ENCODE measurements around the gene PLXNA4. TPM values are rescaled to one million over a fixed set of nuclear protein-coding genes. Genes with fewer than 3 reads are reported as not detected.
A peak's percentile ranks its signal among the peaks of the same experiment; 100 is the strongest.

Gene PLXNA4
- total RNA-seq, 1 donor from 2014 or later = 5.7 TPM

DNA sequence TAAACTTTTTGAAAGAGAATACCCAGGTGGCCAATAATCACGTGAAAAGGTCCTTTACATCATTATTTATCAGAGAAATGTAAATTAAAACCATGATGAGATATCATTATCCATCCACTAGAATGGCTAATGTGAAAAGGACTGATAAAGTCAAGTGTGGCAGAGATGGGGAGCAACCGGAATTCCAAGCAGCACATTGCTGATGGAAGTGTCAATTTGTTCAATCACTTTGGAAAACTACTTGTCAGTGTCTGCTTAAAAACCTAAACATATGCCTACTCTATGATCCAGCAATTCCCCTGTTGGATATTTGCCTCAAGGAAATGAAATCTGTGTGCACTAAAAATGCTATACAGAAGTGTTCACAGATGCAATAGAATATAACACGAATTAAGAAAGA lies 465.6 kb downstream of the PLXNA4 start:
- no peak for DNase-seq

DNA sequence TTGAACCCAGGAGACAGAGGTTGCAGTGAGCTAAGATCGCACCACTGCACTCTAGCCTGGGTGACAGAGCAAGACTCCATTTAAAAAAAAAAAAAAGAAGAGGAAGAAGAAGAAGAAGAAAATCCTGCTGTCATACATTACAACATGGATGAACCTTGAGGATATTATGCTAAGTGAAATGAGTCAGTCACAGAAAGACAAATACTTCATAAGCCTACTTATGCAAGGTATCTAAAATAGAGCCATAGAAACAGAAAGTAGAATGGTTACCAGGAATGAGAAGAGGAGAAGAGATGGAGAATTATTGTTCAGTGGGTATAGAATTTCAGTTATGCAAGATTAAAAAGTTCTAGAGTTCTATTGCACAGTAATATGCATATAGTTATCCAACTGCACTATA lies 466.5 kb downstream of the PLXNA4 start:
- DNase-seq = no peak

DNA sequence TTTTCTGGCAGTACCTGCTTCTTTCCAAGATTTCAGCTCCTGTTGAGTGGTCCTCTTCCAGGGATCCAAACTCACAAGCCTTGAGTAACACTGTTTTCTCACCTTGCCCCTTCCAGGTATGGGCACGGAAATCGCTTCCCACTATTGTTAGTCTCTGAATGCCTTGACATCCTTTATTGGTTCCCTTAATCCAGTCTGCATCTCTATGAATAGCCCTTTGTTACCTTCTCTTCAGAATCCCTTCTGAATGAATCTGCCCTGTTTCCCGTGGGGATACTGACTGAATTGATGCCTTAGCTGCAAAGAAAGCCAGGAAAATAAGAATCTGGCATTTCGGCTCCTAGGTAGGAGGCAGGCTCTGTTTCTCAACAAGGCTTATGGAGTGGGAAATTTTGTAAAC lies 467.7 kb downstream of the PLXNA4 start:
- no peak for DNase-seq

DNA sequence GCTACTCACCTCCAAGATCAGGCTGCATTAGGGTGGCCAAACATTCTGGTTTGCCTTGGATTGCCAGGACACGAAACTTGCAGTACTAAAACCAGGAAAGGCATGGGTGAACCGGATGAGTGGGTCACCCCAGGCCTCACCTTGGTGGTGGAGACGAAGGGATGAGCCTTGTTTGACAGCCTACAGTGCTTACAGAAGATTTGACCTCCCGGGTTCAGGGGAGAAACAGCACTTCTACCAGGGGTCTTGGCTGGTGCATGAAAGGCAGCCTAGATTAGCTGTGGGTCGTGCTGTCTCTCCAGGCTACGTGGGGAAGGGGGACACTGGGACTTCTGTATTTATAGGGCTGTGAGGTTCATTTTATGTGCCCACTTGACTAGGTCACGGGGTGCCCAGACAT lies 469.8 kb downstream of the PLXNA4 start:
- no peak for DNase-seq

DNA sequence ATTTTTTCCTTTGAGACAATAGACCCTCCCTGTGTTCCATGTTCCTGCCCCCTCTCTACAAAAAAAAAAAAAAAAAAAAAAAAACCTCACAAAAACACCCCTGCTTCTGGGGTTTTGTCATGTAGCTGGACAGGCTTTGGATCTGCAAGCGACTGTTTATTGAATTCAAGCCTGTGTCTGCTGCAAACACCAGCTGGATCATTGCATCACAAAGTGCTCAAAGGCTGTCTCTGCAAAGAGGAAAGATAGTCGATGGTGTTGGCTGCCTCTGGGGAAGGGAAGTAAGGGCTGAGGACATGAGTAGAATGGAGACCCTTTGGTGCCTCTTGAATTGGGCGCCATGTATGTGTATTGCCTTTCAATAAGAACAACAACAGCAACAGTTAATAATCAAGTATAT lies 471.2 kb downstream of the PLXNA4 start:
- no peak for DNase-seq

DNA sequence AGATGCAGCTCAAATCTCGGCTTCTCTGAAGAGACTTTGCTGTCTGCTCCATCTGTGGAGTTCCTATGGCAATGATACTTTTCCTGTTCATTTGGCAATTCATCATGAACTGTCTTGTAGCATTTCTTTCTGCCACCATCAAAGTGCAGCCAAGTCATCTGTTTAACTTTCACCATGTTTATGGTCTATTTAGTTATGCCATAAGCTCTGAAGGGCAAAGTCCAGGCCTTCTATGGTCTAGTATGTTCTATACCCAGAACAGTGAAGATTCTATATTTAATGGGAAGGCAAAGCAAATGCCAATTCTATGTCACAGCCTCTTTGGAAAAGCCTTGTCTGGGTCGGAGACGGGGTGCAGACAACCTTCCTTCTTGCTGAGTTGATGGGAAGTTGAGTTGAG lies 472.6 kb downstream of the PLXNA4 start:
- no peak for DNase-seq

DNA sequence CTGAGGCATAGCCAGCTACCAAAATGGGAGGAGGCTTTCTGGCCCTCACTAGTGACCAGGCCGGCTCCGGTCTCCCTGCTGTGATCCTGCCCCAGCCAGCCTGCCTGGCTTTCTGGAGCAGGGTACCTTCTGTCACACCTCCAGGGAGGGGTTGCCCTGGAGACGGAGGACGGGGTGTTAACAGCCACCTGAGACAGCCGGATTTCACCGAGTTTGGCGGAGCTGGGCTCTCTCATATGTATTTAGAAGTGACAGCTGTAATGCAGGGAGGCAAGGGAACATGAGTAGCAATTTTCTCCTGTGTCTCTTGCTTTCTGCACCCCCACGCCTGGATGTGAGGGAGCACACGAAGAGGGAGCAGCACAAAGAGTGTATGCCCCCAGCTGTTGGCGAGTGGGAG lies 473.3 kb downstream of the PLXNA4 start:
- no peak for DNase-seq

DNA sequence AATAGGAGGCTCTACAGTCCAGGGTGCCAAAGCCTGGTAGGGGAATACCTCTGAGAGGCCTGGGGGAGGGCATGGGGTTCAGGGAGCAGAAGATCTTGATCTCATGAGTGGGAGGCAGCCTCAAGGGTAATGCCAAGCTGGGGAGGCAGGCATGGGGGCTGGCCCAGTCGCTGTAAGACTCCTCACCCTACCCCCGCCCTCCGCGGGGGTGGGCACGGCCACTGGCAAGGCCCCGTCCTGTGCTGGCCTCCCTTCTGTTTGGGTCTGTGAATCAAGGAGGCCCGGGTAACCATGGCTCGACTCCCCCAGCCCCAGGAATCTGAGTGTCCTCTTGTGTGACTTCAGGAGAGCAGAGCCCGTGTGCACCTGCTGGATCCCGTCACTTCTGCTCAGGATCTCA lies 473.9 kb downstream of the PLXNA4 start:
- no peak for DNase-seq

DNA sequence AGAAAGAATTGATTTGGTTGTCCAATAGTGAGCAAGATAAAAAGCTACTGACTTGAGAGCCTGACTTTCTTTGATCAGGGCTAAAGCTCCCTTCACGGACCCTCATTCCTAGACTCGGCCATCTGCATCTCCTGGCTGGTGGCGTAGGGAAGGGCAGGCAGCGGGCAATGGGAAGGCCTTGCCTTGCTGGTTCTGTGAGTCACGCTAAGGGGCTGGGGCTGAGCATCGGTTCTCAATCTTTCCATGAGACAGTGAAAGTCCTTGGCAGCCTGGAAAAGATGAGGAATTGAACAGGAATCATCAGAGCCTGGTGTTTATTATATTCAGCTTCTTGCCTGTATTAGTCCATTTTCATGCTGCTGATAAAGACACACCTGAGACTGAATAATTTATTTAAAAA lies 475.3 kb downstream of the PLXNA4 start:
- no peak for DNase-seq

DNA sequence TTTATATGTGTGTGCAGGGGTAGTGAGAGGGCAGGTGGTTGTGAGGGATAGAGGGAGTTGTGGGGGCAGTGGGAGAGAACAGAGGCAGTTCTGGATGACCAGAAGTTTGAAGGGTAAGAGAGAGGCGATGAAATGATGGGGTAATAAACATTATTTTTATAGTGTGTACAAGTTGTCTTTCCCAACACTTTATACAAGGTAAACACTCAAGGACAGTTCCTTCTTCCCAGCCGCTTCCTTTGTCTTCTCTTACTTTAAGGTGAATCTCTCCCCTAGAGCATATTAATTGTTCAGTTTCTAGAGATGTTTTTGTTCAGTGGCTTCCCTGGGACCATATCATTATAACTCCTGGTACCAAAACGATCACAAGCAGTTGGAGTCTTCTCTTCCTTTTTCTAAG lies 475.8 kb downstream of the PLXNA4 start:
- DNase-seq = no peak

DNA sequence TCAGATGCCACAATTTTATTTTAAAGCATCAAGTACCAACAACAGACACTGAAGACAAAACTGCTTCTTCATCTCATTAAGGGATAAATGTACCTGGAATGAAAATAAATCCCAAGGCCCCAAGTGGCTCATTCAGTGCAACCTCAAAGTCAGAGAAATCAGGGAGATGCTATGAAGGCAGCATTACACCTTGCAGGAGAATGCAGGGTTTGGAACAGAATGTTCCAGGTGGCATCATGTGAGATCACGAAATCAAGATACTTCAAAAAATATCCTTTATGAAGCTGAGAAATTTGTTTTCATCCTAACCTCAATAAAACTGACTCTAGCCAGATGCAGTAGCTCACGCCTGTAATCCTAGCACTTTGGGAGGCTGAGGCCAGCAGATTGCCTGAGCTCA lies 477.1 kb downstream of the PLXNA4 start:
- no peak for DNase-seq

DNA sequence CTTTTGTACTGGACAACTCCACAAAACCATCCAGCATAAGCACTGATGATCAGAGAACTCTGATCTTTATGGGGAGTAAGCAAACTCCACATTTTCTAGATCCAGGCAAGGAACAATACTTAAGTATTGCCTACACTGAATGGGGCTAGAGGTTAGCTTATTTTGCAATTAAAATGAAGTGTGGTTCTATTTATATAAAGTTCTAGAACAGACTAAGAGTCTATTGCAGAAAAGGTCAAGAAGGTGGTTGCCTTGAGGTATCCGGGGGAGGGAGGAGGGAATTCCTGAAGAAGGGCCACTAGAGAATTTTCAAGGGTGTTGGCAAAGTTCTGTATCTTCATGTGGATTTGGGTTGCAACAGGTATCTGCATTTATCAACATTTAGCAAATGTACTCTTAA lies 477.9 kb downstream of the PLXNA4 start:
- DNase-seq = no peak

DNA sequence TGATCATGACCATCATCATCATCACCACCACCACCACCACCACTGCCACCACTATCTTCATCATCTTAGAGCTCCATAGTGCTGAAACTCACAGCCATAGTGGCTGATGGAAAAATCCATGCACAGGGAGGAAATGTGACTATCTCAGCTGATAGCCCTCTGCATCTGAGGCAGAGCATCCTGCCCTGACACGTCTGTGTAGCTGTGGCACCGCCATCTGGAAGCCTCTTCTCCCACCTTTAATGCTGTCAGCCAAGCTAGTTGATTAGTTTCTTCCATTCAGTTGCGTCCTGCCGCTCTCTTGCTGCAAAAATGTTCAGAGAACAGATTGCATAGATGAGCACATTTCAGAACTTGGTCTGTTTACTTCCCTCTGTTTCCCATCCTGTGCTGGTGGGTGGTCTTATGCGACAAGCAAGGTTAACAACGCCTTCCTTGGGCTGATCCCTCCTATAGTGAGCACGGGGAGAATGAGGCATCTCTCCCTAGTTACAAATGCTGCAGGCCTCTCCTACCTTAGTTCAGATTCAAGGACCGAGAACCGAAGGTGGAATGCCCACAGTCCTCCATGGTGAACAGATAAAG lies 478.6 kb downstream of the PLXNA4 start:
- no peak for DNase-seq

DNA sequence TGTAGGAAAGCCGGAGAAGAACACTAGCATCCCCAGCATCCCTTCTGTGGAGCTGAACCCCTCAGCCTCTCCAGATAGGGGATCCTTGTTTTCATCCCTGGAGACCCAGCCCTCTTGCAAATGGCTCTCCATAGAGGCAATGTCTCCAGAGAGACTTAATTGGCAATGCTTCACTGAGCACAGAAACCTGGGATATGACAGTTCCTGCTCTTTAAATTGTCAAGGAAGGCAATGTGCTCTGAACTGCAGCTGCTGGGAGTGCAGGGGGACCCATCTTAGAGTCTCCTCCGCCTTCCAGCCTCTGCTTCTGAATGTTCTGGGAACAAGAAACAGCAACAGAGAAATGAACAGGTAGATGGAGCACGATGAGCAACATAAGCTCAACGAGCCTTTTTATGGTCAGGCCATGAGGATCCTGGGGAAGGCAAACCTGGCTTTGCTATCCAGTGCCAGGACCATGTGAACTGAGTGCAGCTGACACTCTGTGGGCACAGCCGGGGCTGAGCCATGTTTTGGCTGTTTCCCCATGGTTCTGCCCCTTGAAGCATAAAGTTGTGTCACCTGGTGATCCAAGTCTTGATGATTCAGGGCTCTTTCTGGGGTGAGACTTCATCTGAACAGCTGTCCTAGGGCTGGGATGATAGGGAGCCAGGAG lies 481.0 kb downstream of the PLXNA4 start:
- no peak for DNase-seq

DNA sequence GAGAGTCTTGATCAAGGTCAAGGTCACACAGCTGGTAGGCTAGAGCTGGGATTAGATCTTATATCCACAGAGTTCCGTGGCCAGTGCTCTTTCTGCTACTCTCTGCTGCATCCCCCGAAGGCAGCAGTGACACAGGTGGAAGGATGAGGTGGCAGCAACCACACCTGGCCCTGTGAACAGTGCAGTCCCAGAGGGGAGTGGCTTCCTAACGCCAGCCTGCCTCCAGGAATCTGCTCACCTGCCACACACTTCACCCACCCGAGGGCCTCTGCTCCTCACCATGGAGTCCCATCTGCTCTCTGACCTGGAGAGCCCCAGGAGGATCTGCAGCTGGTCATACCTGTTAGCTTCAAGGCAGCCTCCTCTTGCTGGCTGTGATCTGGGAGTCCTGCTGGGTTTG lies 484.2 kb downstream of the PLXNA4 start:
- no peak for DNase-seq

DNA sequence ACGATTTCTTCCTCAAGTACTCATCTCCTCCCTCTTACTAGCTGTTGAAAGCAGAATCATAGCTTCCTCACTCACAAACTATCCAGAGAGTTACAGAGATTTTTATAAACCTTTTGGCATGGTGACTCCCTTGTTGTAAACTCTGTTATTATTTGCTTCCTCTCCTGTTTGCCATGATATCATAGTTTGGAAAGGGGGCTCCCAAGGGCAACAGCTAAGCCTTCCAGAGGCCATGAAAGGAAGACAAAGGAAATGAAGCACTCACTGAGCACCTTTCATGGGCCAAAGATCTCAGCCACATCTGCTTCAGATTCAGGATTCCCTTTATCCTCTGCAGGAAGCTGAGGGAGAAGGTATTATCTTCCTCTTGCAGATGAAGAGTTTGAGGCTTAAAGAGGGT lies 484.6 kb downstream of the PLXNA4 start:
- peak; percentile 72 for DNase-seq

DNA sequence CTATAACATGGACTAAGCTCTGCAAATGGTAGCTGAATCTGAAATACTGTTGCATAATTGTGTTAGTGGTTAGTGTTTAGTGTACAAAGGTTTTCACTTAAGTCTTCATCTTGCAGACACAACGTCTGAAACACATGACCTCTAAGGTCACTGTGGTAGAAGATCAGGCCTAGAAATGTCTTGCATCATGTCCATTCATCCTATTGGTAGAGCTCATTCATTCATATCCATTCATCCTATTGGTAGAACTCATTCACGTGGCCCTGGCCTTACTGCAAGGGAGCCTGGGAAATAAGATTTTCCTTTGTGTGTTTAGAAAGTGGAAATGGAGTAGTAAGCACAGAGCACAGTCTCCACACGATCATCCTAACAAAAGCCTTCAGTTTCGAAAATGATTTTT lies 485.8 kb downstream of the PLXNA4 start:
- DNase-seq = no peak

DNA sequence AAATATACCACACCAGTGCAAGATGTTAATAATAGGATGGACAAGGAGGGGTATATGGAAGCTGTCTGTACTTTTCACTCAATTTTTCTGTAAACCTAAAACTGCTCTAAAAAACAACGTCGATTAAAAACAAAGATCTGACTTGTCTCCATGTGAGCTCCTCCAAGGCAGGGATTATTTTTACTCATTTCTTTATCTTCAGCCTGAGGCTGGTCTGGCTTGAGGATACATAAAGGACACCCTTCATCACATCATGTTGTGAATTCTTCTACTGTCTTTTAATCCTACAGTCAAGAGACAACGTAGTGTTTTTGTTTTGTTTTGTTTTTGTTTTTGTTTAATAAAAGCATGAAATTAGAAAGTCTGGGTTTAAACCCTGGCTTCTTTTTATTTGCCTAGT lies 486.9 kb downstream of the PLXNA4 start:
- DNase-seq = no peak

DNA sequence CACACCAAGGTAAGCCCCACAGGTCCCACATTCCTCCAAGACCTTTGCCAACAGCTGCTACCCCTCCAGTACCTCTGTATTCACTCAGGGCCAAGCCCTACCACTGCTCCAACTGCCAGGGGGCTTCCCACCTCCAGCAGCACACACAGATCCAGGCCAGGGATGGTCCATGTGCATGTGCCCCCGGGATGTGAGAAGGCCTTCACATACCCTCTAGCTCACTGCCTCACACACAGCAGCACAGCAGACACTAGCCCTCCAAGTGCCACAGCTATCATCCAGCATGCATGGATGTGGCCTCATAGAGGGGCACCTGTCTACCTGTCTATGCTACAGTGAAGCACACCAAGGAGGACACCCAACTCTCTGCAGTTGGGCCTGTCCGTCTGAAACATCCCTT lies 488.8 kb downstream of the PLXNA4 start:
- no peak for DNase-seq

DNA sequence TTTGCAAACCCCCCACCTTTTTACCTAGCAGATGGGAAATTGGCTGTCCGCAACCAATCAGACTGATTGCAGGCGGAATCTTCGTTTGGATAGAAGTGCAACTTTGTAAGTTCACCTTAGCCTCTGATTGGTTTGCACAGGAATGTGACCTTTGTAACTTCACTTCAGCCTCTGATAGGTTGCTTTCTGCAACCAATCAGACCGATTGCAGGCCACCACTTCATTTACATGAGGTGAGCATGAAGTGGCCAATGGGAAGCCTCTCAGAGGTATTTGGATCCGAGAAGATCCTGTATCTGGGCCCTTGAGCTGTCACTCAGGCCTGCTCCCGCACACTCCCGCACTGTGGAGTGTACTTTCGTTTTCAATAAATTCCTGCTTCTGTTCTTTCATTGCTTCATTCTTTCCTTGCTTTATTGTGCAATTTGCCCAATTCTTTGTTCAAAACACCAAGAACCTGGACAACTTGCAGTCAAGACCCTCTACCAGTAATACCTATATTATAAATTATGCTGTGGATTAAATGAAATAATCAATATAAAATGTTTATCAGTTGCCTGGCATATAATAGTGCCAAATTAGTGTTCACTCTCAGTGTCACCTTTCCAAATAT lies 491.4 kb downstream of the PLXNA4 start:
- DNase-seq = no peak

DNA sequence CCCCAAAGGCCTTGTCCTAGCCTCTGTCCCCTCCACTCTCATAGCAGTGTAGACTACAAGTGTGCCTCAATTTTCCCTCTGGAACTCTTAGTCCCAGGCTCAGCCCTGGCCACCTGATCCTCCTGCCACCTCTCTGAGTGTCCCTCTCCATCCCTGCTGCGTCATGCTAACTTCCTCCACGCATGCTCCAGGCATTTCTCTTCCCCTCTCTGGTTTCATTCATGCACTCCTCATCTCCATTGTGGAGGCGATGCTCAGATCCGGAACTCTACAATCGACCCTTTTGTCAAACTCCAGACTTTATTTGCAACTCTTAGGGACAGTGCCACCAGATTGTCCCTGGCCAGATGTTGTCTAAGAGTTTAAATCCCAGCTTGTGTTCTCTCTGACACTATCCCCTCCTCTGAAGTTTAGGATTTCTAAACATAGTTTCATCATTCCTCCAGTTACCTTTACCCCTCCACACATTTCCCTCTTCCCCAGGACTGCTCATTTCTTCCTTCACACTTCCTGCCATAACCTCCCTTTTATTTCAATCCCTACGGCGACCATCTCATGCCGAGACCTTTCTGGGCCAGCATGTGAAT lies 492.6 kb downstream of the PLXNA4 start:
- DNase-seq = no peak

DNA sequence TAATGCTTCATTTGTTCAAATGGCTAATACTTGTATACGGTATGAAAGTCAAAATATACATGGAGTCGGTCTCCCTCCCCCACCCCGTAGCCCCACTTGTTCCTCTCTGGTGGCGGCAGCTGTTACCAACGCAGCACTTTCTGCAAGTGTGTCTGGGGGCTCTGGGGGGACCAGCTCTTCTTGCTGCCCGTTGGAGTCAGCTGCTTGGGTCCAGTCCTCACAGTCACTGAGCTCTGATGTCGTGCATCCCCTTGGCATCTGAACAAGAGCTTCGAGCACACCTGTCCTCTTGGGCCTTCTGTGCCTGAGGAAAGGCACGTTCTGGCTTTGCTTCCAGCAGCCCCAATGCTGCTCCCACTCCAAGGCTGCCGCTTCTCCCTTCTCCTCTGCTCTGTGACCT lies 493.1 kb downstream of the PLXNA4 start:
- peak; percentile 74 for DNase-seq

DNA sequence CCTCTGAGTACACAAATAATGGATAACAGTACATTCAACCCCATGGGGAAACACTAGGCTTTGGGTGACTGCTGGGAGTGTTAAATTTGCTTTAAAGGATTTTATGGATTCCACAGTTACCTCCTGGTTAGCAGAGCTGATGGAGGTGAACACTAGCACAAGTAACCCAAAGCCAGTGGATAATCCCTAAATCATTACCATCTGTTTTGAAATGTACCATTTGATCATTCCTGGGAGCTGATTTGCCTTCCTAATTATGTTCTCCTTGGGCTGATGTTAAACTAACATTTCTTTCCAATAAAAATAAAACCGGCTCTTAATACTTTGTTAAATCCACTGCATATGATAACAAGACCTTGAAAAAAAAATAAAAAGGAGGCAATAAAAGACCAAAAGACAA lies 493.9 kb downstream of the PLXNA4 start:
- no peak for DNase-seq

DNA sequence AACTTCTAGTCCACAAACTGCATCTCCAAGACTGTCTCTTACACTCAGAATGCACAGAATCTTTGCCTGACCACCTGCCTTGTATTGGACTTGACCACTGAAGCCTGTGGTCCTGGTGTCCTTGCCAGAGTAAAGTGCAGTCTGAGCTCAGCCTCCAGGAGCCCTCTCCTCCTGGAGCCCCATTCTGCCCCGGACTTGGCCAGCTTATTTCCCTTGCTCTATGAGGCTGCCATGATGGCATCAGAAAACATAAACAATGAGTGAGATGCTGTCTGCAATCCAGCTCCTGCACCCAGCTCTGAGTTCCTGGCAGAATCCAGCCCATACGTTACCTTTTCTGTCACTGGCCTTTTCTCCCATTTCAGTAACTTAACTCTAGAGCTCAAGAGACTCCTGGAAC lies 494.6 kb downstream of the PLXNA4 start:
- DNase-seq = no peak

Data from tongue (tissue), 2 donors.